Activated gamma-delta T cell treated with anti-CD3 and anti-CD28 coated beads, Interleukin-2, amount 50 U/mL, for 16 hours (primary cell): Measurements from ENCODE around the gene COL23A1.

Source experiments
- DNase-seq: peaks from one replicate; pipeline ENCODE4 v3.0.0-alpha.2; 2020; ENCODE audit warnings: low read depth

COL23A1 gene

GRCh38 chr5:178279723-178280438 lies 310.3 kb downstream of the COL23A1 start:
- peak; percentile 35 for DNase-seq

GRCh38 chr5:178279026-178279722 lies 311.0 kb downstream of the COL23A1 start:
- DNase-seq: no peak

GRCh38 chr5:178278358-178279023 lies 311.7 kb downstream of the COL23A1 start:
- DNase-seq: no peak

GRCh38 chr5:178277866-178278265 lies 312.3 kb downstream of the COL23A1 start:
- no peak for DNase-seq

GRCh38 chr5:178277346-178277745 lies 312.8 kb downstream of the COL23A1 start:
- no peak for DNase-seq

GRCh38 chr5:178274781-178275537 lies 315.2 kb downstream of the COL23A1 start:
- DNase-seq: no peak

- DNase-seq: no peak
Measured at GRCh38 chr5:178273665-178274541, 316.3 kb downstream of the COL23A1 start.

- no peak for DNase-seq
Measured at GRCh38 chr5:178273041-178273440, 317.2 kb downstream of the COL23A1 start.

- no peak for DNase-seq
Measured at GRCh38 chr5:178272591-178272990, 317.6 kb downstream of the COL23A1 start.

GRCh38 chr5:178271726-178272479 lies 318.3 kb downstream of the COL23A1 start:
- DNase-seq: no peak

- no peak for DNase-seq
Measured at GRCh38 chr5:178271231-178271630, 319.0 kb downstream of the COL23A1 start.

- no peak for DNase-seq
Measured at GRCh38 chr5:178269499-178269898, 320.7 kb downstream of the COL23A1 start.

- DNase-seq: no peak
Measured at GRCh38 chr5:178267876-178268275, 322.3 kb downstream of the COL23A1 start.

- DNase-seq: no peak
Measured at GRCh38 chr5:178267245-178267644, 322.9 kb downstream of the COL23A1 start.

- no peak for DNase-seq
Measured at GRCh38 chr5:178266581-178266980, 323.6 kb downstream of the COL23A1 start.

- no peak for DNase-seq
Measured at GRCh38 chr5:178265746-178266145, 324.4 kb downstream of the COL23A1 start.

- DNase-seq: no peak
Measured at GRCh38 chr5:178264044-178264443, 326.1 kb downstream of the COL23A1 start.

- no peak for DNase-seq
Measured at GRCh38 chr5:178261666-178262600, 328.3 kb downstream of the COL23A1 start.
